Esophagus muscularis mucosa (tissue), 4 donors: ENCODE measurements around the gene GRK1.

Source experiments
- CTCF ChIP-seq, 3 experiments: fragments of 200-600 bp in 2 of 3; fragments of 450-650 bp in 1 of 3; sonication (generic) in 2 of 3; IDR thresholded peaks; one replicate each; pipeline ENCODE4 v1.5.1; 2017 to 2019; ENCODE audit warnings: antibody characterized with exemption in 3 of 3, mild to moderate bottlenecking in 2 of 3, moderate library complexity in 1 of 3
- EP300 ChIP-seq: sonication (generic); formaldehyde crosslinking; IDR thresholded peaks from one replicate; pipeline ENCODE4 v1.6.1; 2017; ENCODE audit warnings: antibody characterized with exemption
- POLR2A ChIP-seq: fragments of 450-650 bp; IDR thresholded peaks from one replicate; pipeline ENCODE4 v1.6.1; 2017; ENCODE audit warnings: antibody characterized with exemption, moderate library complexity, mild to moderate bottlenecking, low read depth
- POLR2AphosphoS5 ChIP-seq, 2 donors: sonication (generic); formaldehyde crosslinking; IDR thresholded peaks; one replicate each; pipeline ENCODE4 v1.6.1; 2017; ENCODE audit warnings: antibody characterized with exemption in 2 of 2

GRCh38 chr13:113628291-113629270 is 38.4 kb upstream of the GRK1 start:
- TF ChIP-seq CTCF (IDR thresholded peaks at IDR 0.05) (no peak), POLR2A (no peak), POLR2AphosphoS5 (IDR thresholded peaks at IDR 0.05) (no peak), EP300 (no peak)
